Activated T-cell treated with anti-CD3 and anti-CD28 coated beads, Interleukin-2, amount 50 U/mL, for 4 hours (primary cell): ENCODE results near the gene HAND2. TPM values are rescaled to one million over a fixed set of nuclear protein-coding genes. Genes with fewer than 3 reads are reported as not detected.
A peak's percentile ranks its signal among the peaks of the same experiment; 100 is the strongest.

Experiments used
- ATAC-seq, 2 donors: fragments of 200-7000 bp; cut with Tn5 transposase; one replicate each; pipeline ENCODE4 v1.10.0; 2021
- DNase-seq: peaks from one replicate; pipeline ENCODE4 v3.0.0-alpha.2; 2020
- H3K27me3 Mint-ChIP-seq: one replicate; pipeline ENCODE4 v1.8.0; 2021; ENCODE audit warnings: low read depth, mixed read lengths
- H3K36me3 Mint-ChIP-seq: one replicate; pipeline ENCODE4 v1.8.0; 2022; ENCODE audit warnings: mixed read lengths; ENCODE audit not compliant: insufficient read depth
- H3K4me1 Mint-ChIP-seq: one replicate; pipeline ENCODE4 v1.8.0; 2021; ENCODE audit warnings: low read depth, mixed read lengths
- H3K4me3 Mint-ChIP-seq: one replicate; pipeline ENCODE4 v1.8.0; 2021; ENCODE audit warnings: mild to moderate bottlenecking, moderate library complexity, mixed read lengths
- H3K9me3 Mint-ChIP-seq: one replicate; pipeline ENCODE4 v1.8.0; 2021; ENCODE audit warnings: mixed read lengths
- total RNA-seq, 3 donors: library from RNA; stranded (reverse); gene quantifications; one replicate each; pipeline ENCODE4 v1.2.1, GENCODE V29; 2021

HAND2 gene
- total RNA-seq, 3 donors from 2014 or later, result not detected

GRCh38 chr4:173545440-173545839, 15.4 kb upstream of the HAND2 start:
- no peak overlapping the region for H3K4me3 Mint-ChIP-seq
- no peaks in the 10 kb centered on the region for H3K4me1 Mint-ChIP-seq
- no peak for DNase-seq
- H3K27me3 Mint-ChIP-seq, result peaks cover 54% of the 10 kb centered on the region
- ATAC-seq, result no peak
- no peaks in the 10 kb centered on the region for H3K9me3 Mint-ChIP-seq
- H3K36me3 Mint-ChIP-seq, result no peaks in the 10 kb centered on the region

DNA sequence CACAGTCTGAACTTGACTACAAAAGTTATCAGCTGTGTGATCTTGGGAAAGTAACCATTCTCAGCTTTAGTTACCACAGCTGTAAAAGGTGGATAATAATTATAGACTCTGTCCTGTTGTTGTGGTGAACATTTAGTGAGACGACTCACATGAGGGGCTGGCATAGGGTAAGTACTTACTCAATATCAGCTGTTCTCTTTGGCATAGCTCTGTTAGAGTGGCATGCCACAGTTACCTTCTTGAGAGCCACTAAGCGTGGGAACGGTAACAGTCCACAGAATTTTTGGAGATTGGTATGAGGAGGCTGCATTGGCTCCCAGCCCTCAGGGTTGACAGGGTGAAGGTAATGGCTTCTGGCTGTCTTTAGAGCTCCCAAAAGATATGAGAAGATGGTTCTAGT, 13.2 kb upstream of the HAND2 start:
- peaks cover 7% of the 10 kb centered on the region for H3K4me1 Mint-ChIP-seq
- no peaks in the 10 kb centered on the region for H3K36me3 Mint-ChIP-seq
- no peak for DNase-seq
- no peaks in the 10 kb centered on the region for H3K9me3 Mint-ChIP-seq
- H3K27me3 Mint-ChIP-seq, result peaks cover 65% of the 10 kb centered on the region
- no peak overlapping the region for H3K4me3 Mint-ChIP-seq
- no peak for ATAC-seq

- Mint-ChIP-seq H3K4me3 (no peak overlapping the region), H3K27me3 (peaks cover 74% of the 10 kb centered on the region), H3K36me3 (no peaks in the 10 kb centered on the region), H3K9me3 (peaks cover 3% of the 10 kb centered on the region), H3K4me1 (peaks cover 7% of the 10 kb centered on the region)
- no peak for DNase-seq
- no peak for ATAC-seq
Measured at GRCh38 chr4:173539986-173540385, 10.0 kb upstream of the HAND2 start.

DNA sequence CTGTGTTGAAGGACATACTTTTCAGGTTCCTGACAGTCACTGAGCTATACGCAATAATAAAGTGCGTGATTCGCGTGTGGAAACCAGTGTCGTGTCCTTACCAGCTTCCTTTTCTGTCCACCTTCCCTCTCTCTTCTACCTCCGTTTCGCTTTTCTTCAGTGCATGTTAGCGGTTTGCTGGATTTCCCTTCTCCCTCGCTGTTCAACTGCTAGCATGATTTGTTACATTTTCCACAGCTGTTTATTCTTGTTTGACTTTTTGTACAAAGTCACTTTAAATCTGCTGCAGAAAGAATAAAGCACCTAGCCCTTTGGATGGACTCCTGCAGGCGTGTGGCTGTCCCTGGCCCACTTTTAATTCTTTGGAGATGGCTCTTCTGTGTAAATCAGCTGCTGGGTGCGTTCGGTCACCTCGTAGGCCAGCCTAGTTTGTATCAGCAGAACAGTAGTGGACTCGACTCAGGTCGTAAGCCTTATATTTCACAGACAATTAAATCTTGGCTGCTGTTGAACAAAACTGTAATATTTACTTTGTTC, 8.9 kb upstream of the HAND2 start:
- H3K36me3 Mint-ChIP-seq, result no peaks in the 10 kb centered on the region
- ATAC-seq, result no peak
- H3K27me3 Mint-ChIP-seq, result peaks cover 75% of the 10 kb centered on the region
- peaks cover 3% of the 10 kb centered on the region for H3K9me3 Mint-ChIP-seq
- H3K4me1 Mint-ChIP-seq, result peaks cover 7% of the 10 kb centered on the region
- DNase-seq, result no peak
- H3K4me3 Mint-ChIP-seq, result peak overlapping the region; percentile 78

DNA sequence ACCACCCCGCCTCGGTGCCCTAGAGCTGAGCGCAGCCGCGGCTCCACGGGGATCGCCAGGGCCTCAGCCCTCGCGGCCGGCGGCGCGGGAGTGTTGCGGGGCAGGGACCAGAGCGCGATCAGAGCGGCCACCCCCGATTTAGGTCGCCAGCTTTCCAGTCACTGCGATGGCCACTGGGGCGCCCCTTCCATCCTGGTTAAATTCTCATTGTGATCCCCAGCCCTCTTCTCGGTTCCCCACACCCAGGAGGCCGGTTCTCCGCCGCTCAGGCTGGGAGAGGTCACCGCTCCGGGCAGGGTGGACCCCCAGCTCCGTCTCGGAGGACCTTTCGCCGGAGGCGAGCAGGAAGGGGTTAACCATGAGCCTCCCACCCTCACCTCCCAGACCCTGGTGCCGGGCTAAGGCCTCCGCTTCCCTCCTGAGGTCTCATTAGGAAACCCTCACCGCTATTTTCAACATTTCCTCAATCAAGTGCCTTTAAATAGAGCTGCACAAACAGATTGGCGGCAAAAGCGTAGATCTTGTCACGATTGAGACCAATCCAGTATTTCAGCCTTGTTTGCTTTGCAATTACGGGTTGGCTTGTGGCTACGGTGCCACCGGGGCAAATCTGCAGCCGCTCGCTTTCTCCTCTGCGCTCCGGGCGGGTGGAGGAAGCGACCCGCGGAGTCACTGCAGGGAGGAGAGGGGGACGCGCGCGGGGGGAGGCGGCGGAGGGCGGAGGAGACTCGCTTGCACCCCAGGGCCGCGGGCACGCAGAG, 8.3 kb upstream of the HAND2 start:
- H3K36me3 Mint-ChIP-seq, result no peaks in the 10 kb centered on the region
- peaks cover 3% of the 10 kb centered on the region for H3K9me3 Mint-ChIP-seq
- ATAC-seq, result peak; percentile 21 to 57
- DNase-seq, result no peak
- H3K4me1 Mint-ChIP-seq, result peaks cover 7% of the 10 kb centered on the region
- H3K27me3 Mint-ChIP-seq, result peaks cover 75% of the 10 kb centered on the region
- H3K4me3 Mint-ChIP-seq, result peak overlapping the region; percentile 78

DNA sequence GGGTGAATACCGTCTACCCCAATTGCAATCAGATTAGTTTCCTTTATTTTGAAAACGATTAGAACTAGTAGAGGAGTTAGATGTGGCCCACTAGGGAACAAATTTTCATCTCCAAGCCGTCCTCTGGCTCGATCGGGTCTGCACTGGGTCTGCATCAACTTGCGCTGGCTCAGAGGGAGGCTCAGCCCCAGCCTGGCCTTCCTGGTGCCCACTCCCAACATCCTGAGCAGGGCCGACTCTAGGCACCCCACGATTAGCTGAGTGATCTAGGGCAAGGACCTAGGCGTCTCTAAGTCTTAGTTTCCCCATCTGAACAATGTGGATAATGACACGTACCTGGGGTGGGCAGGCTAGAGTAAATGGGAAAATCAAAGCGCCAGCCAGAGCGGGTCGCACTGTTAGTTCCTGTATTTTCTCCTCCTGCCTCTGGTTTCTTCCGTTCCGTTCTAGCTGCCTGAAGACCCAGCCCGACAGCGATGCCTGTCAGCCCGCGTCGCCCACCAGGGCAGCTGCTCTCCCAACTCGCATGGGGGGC, 7.7 kb upstream of the HAND2 start:
- DNase-seq (no peak), ATAC-seq (peak in 1 of 2 donors; percentile 27)
- Mint-ChIP-seq H3K4me3 (no peak overlapping the region), H3K4me1 (peaks cover 7% of the 10 kb centered on the region), H3K9me3 (peaks cover 3% of the 10 kb centered on the region), H3K36me3 (no peaks in the 10 kb centered on the region), H3K27me3 (peaks cover 80% of the 10 kb centered on the region)

GRCh38 chr4:173536808-173537429, 6.9 kb upstream of the HAND2 start:
- no peak overlapping the region for H3K4me3 Mint-ChIP-seq
- peaks cover 7% of the 10 kb centered on the region for H3K4me1 Mint-ChIP-seq
- no peaks in the 10 kb centered on the region for H3K36me3 Mint-ChIP-seq
- DNase-seq (no peak), ATAC-seq (no peak)
- H3K9me3 Mint-ChIP-seq, result peaks cover 3% of the 10 kb centered on the region
- peaks cover 88% of the 10 kb centered on the region for H3K27me3 Mint-ChIP-seq

GRCh38 chr4:173535957-173536356, 5.9 kb upstream of the HAND2 start:
- Mint-ChIP-seq H3K4me3 (no peak overlapping the region), H3K4me1 (peaks cover 7% of the 10 kb centered on the region), H3K9me3 (peaks cover 3% of the 10 kb centered on the region), H3K36me3 (no peaks in the 10 kb centered on the region), H3K27me3 (peaks cover 94% of the 10 kb centered on the region)
- DNase-seq (no peak), ATAC-seq (no peak)

GRCh38 chr4:173535165-173535902, 5.3 kb upstream of the HAND2 start:
- Mint-ChIP-seq H3K27me3 (peaks cover 96% of the 10 kb centered on the region), H3K4me3 (no peak overlapping the region), H3K9me3 (peaks cover 3% of the 10 kb centered on the region), H3K36me3 (no peaks in the 10 kb centered on the region), H3K4me1 (peaks cover 8% of the 10 kb centered on the region)
- no peak for ATAC-seq
- DNase-seq, result no peak

DNA sequence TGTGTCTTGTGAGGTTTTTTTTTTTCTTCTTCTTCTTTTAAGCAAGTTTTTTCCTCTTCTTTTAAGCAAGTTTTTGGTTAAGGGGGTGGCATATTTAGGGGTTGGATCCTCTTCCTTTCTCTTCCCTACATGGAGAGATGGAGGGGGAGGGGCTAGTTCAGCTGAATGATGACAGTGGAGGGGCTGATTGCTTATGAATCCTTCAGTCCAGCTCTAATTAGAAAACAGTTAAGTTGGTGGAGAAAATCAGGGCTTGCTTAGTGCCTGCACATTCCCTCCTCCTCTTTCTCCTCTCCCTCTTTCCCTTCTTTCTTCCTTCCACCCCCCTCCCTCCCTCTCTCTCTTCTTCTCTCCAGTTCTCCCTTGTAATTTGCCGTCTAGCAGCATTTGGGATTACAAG, 4.4 kb upstream of the HAND2 start:
- Mint-ChIP-seq H3K4me3 (no peak overlapping the region), H3K27me3 (peaks cover 92% of the 10 kb centered on the region), H3K36me3 (no peaks in the 10 kb centered on the region), H3K4me1 (peaks cover 15% of the 10 kb centered on the region), H3K9me3 (peaks cover 3% of the 10 kb centered on the region)
- DNase-seq, result no peak
- ATAC-seq, result no peak

- ATAC-seq, result no peak
- peaks cover 90% of the 10 kb centered on the region for H3K27me3 Mint-ChIP-seq
- peaks cover 3% of the 10 kb centered on the region for H3K9me3 Mint-ChIP-seq
- no peak overlapping the region for H3K4me3 Mint-ChIP-seq
- no peaks in the 10 kb centered on the region for H3K36me3 Mint-ChIP-seq
- peaks cover 12% of the 10 kb centered on the region for H3K4me1 Mint-ChIP-seq
- DNase-seq, result no peak
Measured at GRCh38 chr4:173532725-173533511, 2.9 kb upstream of the HAND2 start.

GRCh38 chr4:173531086-173531965, 1.3 kb upstream of the HAND2 start:
- H3K36me3 Mint-ChIP-seq, result no peaks in the 10 kb centered on the region
- H3K4me3 Mint-ChIP-seq, result no peak overlapping the region
- H3K4me1 Mint-ChIP-seq, result peaks cover 12% of the 10 kb centered on the region
- H3K27me3 Mint-ChIP-seq, result peaks cover 90% of the 10 kb centered on the region
- peaks cover 3% of the 10 kb centered on the region for H3K9me3 Mint-ChIP-seq
- ATAC-seq (no peak), DNase-seq (no peak)
